C4-2B (cell line): ENCODE measurements around the gene ITPKB.

Experiments
- H3K27ac ChIP-seq: fragments of 450-650 bp; 2 replicates; pipeline ENCODE4 v1.5.1; 2017
- ZFX ChIP-seq: fragments of 450-650 bp; IDR thresholded peaks from 2 replicates; pipeline ENCODE4 v1.6.1; 2017
- TF ChIP-seq, protein P1 (sequence below): fragments of 450-650 bp; conservative IDR thresholded peaks from 2 replicates; pipeline ENCODE4 v1.5.1; 2017; ENCODE audit warnings: mild to moderate bottlenecking

Gene ITPKB

GRCh38 chr1:226627050-226627755, 111.9 kb downstream of the ITPKB start:
- TF ChIP-seq ZFX: no peak
- TF ChIP-seq, protein P1, sequence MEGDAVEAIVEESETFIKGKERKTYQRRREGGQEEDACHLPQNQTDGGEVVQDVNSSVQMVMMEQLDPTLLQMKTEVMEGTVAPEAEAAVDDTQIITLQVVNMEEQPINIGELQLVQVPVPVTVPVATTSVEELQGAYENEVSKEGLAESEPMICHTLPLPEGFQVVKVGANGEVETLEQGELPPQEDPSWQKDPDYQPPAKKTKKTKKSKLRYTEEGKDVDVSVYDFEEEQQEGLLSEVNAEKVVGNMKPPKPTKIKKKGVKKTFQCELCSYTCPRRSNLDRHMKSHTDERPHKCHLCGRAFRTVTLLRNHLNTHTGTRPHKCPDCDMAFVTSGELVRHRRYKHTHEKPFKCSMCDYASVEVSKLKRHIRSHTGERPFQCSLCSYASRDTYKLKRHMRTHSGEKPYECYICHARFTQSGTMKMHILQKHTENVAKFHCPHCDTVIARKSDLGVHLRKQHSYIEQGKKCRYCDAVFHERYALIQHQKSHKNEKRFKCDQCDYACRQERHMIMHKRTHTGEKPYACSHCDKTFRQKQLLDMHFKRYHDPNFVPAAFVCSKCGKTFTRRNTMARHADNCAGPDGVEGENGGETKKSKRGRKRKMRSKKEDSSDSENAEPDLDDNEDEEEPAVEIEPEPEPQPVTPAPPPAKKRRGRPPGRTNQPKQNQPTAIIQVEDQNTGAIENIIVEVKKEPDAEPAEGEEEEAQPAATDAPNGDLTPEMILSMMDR: no peak
- no peak overlapping the region for H3K27ac ChIP-seq

- H3K27ac ChIP-seq: no peak overlapping the region
- TF ChIP-seq, protein P1: peak; percentile 99
- TF ChIP-seq ZFX: no peak
These were observed 112.5 kb downstream of the ITPKB start for GRCh38 chr1:226626577-226626956.

DNA sequence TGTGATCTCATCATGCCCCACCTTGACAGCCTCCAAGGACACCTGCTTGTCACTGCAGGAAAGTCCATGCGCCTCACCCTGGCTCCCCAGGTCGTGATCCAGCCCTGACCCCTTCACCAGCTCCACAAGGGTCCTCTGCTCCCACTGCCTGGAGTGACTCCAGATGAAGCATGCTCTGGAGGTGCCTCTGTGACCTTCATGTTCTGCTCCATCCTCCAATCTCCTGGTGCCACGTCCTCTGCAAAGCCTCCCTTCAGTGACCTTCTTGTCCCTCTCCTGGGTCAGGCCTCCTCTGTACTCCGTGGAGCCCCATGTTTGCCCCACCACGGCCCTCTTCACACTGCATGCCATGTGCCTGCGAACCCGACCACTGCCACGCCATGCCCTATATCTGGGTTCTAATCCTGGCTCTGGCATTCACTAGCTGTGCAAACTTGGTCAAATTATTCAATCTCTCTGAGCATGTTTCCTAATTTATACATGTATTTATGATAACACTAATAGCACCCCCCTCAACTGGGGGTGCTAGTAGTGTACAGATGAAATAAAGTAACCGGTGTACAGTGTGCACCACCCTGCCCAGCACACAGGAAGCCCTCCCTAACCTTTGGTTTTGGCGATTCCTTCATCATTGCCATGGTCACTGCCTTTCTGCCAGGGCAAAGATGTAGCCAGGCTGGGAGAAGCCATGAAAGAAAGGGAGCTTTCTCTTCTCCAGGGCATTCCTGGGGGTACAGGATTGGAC, 113.1 kb downstream of the ITPKB start:
- TF ChIP-seq, protein P1: no peak
- TF ChIP-seq ZFX: no peak

GRCh38 chr1:226625326-226625725, 113.8 kb downstream of the ITPKB start:
- TF ChIP-seq, protein P1: no peak
- H3K27ac ChIP-seq: no peak overlapping the region

More for the DNA sequence above, 113.1 kb downstream of the ITPKB start:
- H3K27ac ChIP-seq: no peak overlapping the region

- H3K27ac ChIP-seq: no peak overlapping the region
- no peak for TF ChIP-seq ZFX
- TF ChIP-seq, protein P1: no peak
These were observed 114.6 kb downstream of the ITPKB start for GRCh38 chr1:226624526-226624925.

- TF ChIP-seq, protein P1: no peak
- TF ChIP-seq ZFX: no peak
These were observed 117.1 kb downstream of the ITPKB start for GRCh38 chr1:226622012-226622411.

GRCh38 chr1:226619031-226619430, 120.1 kb downstream of the ITPKB start:
- no peak overlapping the region for H3K27ac ChIP-seq

More at GRCh38 chr1:226622012-226622411, 117.1 kb downstream of the ITPKB start:
- no peak overlapping the region for H3K27ac ChIP-seq

More at GRCh38 chr1:226619031-226619430, 120.1 kb downstream of the ITPKB start:
- no peak for TF ChIP-seq ZFX
- TF ChIP-seq, protein P1: no peak
